Head of caudate nucleus (tissue), 42 donors: ENCODE results near the gene TMEM132E.

Source experiments
- DNase-seq, 42 donors: peaks; one replicate each; pipeline versions ENCODE4 v3.0.0 to v3.0.0-alpha.2; 2020 to 2021; ENCODE audit warnings: mixed read lengths in 7 of 42
- intact Hi-C: fragments of 100-400 bp; cut with DNase I; formaldehyde crosslinking; loops from one replicate; pipeline ENCODE4 v1.15.0; 2022

Gene TMEM132E

GRCh38 chr17:34586346-34586846 lies 7.0 kb downstream of the TMEM132E start:
- intact Hi-C loops, result no loop called here
- DNase-seq, result no peak

- intact Hi-C loops, result no loop called here
- DNase-seq, result no peak
Measured at GRCh38 chr17:34588266-34588665, 8.9 kb downstream of the TMEM132E start.

- intact Hi-C loops, result no loop called here
- no peak for DNase-seq
Measured at GRCh38 chr17:34589120-34589965, 10.0 kb downstream of the TMEM132E start.

GRCh38 chr17:34592002-34592401 lies 12.6 kb downstream of the TMEM132E start:
- no peak for DNase-seq
- intact Hi-C loops, result no loop called here

GRCh38 chr17:34596920-34597319 lies 17.5 kb downstream of the TMEM132E start:
- intact Hi-C loops, result no loop called here
- no peak for DNase-seq

- DNase-seq, result peak in 41 of 42 donors; percentile 44 to 90 (median 74)
- intact Hi-C loops, result no loop called here
Measured at GRCh38 chr17:34598161-34598776, 18.9 kb downstream of the TMEM132E start.

GRCh38 chr17:34601416-34601815 lies 22.0 kb downstream of the TMEM132E start:
- DNase-seq, result no peak
- intact Hi-C loops, result no loop called here

- intact Hi-C loops, result no loop called here
- DNase-seq, result no peak
Measured at GRCh38 chr17:34603974-34604373, 24.6 kb downstream of the TMEM132E start.

GRCh38 chr17:34606763-34607162 lies 27.4 kb downstream of the TMEM132E start:
- peak in 2 of 42 donors; percentile 15 to 48 for DNase-seq
- intact Hi-C loops, result no loop called here

GRCh38 chr17:34607917-34608316 lies 28.5 kb downstream of the TMEM132E start:
- intact Hi-C loops, result no loop called here

GRCh38 chr17:34609210-34609609 lies 29.8 kb downstream of the TMEM132E start:
- DNase-seq, result no peak
- intact Hi-C loops, result no loop called here

More at GRCh38 chr17:34607917-34608316, 28.5 kb downstream of the TMEM132E start:
- DNase-seq, result no peak

- intact Hi-C loops, result no loop called here
- DNase-seq, result no peak
Measured at GRCh38 chr17:34610039-34610438, 30.7 kb downstream of the TMEM132E start.

GRCh38 chr17:34610506-34610905 lies 31.1 kb downstream of the TMEM132E start:
- DNase-seq, result no peak
- intact Hi-C loops, result no loop called here

GRCh38 chr17:34613064-34614019 lies 34.0 kb downstream of the TMEM132E start:
- intact Hi-C loops, result no loop called here
- peak; percentile 44 to 91 (median 71) for DNase-seq

GRCh38 chr17:34614698-34615097 lies 35.3 kb downstream of the TMEM132E start:
- DNase-seq, result no peak
- intact Hi-C loops, result no loop called here

- DNase-seq, result no peak
- intact Hi-C loops, result no loop called here
Measured at GRCh38 chr17:34615326-34615725, 35.9 kb downstream of the TMEM132E start.

- intact Hi-C loops, result no loop called here
- DNase-seq, result no peak
Measured at GRCh38 chr17:34616148-34616547, 36.8 kb downstream of the TMEM132E start.

GRCh38 chr17:34617398-34617797 lies 38.0 kb downstream of the TMEM132E start:
- no peak for DNase-seq
- intact Hi-C loops, result no loop called here

- DNase-seq, result no peak
- intact Hi-C loops, result no loop called here
Measured at GRCh38 chr17:34619687-34620217, 40.4 kb downstream of the TMEM132E start.
